ENCODE results near the gene MTF2. TPM values are rescaled to one million over a fixed set of nuclear protein-coding genes. Genes with fewer than 3 reads are reported as not detected.

The MTF2 gene
- total and polyA plus RNA-seq, 9 of the 15 experiments (the other 6 are each of a cell fraction or from before 2014, with no cell fraction given): 29.3 to 124 (median 57.7) TPM

DNA sequence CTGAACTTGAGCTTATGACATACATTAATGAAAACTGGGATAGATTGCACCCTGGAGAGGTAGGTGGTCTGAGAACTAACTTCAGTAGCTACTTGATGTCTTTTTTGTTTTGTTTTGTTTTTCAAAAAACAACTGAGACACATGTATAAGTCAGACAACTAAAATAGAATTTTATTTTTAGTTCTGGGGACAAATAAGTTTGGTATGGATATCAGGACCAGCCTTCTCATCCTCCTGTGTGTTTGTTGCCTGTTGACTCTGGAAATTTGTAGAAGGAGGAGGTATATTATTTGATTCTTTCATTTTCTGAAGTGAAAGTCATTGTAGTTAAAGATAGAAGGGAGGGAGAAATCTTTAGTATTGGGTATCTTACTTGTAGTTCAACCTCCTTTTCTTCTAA, 41.5 kb downstream of the MTF2 start (continued):
- TF ChIP-seq, protein P1, sequence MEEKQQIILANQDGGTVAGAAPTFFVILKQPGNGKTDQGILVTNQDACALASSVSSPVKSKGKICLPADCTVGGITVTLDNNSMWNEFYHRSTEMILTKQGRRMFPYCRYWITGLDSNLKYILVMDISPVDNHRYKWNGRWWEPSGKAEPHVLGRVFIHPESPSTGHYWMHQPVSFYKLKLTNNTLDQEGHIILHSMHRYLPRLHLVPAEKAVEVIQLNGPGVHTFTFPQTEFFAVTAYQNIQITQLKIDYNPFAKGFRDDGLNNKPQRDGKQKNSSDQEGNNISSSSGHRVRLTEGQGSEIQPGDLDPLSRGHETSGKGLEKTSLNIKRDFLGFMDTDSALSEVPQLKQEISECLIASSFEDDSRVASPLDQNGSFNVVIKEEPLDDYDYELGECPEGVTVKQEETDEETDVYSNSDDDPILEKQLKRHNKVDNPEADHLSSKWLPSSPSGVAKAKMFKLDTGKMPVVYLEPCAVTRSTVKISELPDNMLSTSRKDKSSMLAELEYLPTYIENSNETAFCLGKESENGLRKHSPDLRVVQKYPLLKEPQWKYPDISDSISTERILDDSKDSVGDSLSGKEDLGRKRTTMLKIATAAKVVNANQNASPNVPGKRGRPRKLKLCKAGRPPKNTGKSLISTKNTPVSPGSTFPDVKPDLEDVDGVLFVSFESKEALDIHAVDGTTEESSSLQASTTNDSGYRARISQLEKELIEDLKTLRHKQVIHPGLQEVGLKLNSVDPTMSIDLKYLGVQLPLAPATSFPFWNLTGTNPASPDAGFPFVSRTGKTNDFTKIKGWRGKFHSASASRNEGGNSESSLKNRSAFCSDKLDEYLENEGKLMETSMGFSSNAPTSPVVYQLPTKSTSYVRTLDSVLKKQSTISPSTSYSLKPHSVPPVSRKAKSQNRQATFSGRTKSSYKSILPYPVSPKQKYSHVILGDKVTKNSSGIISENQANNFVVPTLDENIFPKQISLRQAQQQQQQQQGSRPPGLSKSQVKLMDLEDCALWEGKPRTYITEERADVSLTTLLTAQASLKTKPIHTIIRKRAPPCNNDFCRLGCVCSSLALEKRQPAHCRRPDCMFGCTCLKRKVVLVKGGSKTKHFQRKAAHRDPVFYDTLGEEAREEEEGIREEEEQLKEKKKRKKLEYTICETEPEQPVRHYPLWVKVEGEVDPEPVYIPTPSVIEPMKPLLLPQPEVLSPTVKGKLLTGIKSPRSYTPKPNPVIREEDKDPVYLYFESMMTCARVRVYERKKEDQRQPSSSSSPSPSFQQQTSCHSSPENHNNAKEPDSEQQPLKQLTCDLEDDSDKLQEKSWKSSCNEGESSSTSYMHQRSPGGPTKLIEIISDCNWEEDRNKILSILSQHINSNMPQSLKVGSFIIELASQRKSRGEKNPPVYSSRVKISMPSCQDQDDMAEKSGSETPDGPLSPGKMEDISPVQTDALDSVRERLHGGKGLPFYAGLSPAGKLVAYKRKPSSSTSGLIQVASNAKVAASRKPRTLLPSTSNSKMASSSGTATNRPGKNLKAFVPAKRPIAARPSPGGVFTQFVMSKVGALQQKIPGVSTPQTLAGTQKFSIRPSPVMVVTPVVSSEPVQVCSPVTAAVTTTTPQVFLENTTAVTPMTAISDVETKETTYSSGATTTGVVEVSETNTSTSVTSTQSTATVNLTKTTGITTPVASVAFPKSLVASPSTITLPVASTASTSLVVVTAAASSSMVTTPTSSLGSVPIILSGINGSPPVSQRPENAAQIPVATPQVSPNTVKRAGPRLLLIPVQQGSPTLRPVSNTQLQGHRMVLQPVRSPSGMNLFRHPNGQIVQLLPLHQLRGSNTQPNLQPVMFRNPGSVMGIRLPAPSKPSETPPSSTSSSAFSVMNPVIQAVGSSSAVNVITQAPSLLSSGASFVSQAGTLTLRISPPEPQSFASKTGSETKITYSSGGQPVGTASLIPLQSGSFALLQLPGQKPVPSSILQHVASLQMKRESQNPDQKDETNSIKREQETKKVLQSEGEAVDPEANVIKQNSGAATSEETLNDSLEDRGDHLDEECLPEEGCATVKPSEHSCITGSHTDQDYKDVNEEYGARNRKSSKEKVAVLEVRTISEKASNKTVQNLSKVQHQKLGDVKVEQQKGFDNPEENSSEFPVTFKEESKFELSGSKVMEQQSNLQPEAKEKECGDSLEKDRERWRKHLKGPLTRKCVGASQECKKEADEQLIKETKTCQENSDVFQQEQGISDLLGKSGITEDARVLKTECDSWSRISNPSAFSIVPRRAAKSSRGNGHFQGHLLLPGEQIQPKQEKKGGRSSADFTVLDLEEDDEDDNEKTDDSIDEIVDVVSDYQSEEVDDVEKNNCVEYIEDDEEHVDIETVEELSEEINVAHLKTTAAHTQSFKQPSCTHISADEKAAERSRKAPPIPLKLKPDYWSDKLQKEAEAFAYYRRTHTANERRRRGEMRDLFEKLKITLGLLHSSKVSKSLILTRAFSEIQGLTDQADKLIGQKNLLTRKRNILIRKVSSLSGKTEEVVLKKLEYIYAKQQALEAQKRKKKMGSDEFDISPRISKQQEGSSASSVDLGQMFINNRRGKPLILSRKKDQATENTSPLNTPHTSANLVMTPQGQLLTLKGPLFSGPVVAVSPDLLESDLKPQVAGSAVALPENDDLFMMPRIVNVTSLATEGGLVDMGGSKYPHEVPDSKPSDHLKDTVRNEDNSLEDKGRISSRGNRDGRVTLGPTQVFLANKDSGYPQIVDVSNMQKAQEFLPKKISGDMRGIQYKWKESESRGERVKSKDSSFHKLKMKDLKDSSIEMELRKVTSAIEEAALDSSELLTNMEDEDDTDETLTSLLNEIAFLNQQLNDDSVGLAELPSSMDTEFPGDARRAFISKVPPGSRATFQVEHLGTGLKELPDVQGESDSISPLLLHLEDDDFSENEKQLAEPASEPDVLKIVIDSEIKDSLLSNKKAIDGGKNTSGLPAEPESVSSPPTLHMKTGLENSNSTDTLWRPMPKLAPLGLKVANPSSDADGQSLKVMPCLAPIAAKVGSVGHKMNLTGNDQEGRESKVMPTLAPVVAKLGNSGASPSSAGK (IDR thresholded peaks at IDR 0.05): no peak

All from K562 (cell line).